Measurements from ENCODE around the gene TSR3. TPM values are rescaled to one million over a fixed set of nuclear protein-coding genes. Genes with fewer than 3 reads are reported as not detected.

TSR3 gene
- total RNA-seq, 1 donor from 2014 or later, result 43.7 TPM

DNA sequence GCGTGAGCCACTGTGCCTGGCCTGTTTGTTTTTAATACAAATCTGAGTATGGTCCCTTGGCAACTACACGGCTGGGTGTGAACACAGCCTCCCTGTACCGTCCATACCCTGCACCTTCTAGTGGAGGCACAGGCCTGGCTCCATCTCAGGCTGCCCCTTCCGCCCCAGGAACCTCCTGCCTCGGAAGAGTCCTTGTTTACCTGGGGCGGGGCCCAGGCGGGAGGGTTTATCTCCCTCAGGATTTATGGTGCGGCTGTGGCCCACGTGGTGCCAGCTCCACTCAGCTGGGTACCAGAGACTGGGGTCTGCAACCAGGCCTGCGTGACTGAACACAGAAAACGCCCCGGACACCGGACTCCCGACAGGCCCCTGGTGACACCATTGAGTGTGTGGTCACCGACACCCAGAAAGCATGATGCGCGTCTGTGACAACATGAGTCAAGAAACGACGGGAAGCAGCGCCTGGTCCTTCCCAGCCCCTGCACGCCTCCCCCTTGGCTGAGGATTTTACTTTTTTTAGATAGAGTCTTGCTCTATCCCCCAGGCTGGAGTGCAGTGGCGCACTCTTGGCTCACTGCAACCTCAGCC is 43.9 kb upstream of the TSR3 start:
- H3K9me3 Mint-ChIP-seq, result no peaks in the 10 kb centered on the region
- no peak overlapping the region for H3K27ac Mint-ChIP-seq
- H3K4me1 Mint-ChIP-seq, result no peaks in the 10 kb centered on the region
- peaks cover 21% of the 10 kb centered on the region for H3K36me3 Mint-ChIP-seq
- H3K27me3 Mint-ChIP-seq (ENCODE audit: low read depth), result no peaks in the 10 kb centered on the region
- TF ChIP-seq, protein P1, sequence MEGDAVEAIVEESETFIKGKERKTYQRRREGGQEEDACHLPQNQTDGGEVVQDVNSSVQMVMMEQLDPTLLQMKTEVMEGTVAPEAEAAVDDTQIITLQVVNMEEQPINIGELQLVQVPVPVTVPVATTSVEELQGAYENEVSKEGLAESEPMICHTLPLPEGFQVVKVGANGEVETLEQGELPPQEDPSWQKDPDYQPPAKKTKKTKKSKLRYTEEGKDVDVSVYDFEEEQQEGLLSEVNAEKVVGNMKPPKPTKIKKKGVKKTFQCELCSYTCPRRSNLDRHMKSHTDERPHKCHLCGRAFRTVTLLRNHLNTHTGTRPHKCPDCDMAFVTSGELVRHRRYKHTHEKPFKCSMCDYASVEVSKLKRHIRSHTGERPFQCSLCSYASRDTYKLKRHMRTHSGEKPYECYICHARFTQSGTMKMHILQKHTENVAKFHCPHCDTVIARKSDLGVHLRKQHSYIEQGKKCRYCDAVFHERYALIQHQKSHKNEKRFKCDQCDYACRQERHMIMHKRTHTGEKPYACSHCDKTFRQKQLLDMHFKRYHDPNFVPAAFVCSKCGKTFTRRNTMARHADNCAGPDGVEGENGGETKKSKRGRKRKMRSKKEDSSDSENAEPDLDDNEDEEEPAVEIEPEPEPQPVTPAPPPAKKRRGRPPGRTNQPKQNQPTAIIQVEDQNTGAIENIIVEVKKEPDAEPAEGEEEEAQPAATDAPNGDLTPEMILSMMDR (IDR thresholded peaks at IDR 0.05; ENCODE audit: unreplicated experiment), result no peak
- H3K4me3 Mint-ChIP-seq, result no peak overlapping the region
- no peak for DNase-seq (ENCODE audit: low spot score in 2 of 2, unreplicated experiment in 2 of 2)

DNA sequence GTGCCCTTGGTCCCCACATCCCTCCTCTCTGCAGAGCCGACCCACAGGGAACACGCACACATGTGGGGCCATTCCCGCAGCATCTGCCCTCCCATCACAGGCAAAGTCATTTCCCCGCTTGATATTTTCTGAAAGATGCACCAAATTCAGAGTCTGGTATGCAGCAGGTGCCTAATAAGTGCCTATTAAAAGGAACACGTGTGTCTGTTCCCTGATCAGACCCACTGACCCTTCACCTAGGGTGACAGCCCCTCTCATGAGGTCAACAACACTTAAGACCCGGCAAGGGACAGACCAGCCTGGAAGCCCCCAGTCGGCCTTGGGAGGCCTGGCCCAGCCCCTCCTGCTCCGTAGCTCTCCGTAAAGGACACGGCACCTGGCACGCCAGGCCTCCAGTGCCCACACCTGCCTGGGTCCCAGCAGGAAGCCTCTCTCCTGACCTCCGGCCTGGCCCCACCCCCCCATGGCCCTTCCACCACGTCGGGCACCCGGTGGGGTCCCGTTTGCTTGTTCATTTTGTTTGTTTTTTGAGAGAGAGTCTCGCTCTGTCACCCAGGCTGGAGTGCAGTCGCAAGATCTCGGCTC is 42.8 kb upstream of the TSR3 start:
- TF ChIP-seq, protein P1 (IDR thresholded peaks at IDR 0.05; ENCODE audit: unreplicated experiment), result no peak
- DNase-seq (ENCODE audit: low spot score in 2 of 2, unreplicated experiment in 2 of 2), result no peak
- Mint-ChIP-seq H3K4me1 (no peaks in the 10 kb centered on the region), H3K36me3 (peaks cover 26% of the 10 kb centered on the region), H3K4me3 (no peak overlapping the region), H3K27me3 (ENCODE audit: low read depth) (no peaks in the 10 kb centered on the region), H3K9me3 (no peaks in the 10 kb centered on the region), H3K27ac (no peak overlapping the region)

DNA sequence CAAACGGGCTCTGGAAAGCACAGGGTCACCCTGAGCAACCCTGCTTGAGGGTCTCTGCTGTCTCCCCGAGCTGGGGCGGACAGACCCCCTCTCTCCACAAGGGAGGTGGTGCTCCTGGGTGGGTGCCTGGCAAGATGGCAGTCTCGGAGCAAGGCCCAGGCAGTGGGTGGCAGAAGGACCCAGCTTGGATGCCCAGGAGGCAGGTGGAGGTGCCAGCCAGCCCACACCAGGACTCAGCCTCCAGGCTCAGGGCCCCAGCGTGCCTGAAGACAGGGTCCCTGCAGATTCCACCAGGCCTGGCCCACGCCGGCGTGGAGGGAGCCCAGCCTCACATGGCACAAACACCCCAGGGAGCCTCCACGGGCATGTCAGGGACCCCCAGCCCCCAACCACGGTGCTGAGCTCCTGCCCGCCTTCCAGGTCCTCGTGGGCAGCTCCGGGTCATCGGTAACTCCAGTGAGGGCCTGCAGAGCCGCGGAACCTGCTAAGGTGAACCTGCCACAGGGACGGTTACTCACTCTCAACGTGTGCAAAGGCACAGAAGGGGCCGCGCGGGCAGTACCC is 42.0 kb upstream of the TSR3 start:
- Mint-ChIP-seq H3K27ac (no peak overlapping the region), H3K4me3 (no peak overlapping the region), H3K36me3 (peaks cover 26% of the 10 kb centered on the region), H3K27me3 (ENCODE audit: low read depth) (no peaks in the 10 kb centered on the region), H3K9me3 (no peaks in the 10 kb centered on the region), H3K4me1 (no peaks in the 10 kb centered on the region)
- no peak for DNase-seq (ENCODE audit: low spot score in 2 of 2, unreplicated experiment in 2 of 2)
- TF ChIP-seq, protein P1 (IDR thresholded peaks at IDR 0.05; ENCODE audit: unreplicated experiment), result no peak

GRCh38 chr16:1392826-1393225 is 41.1 kb upstream of the TSR3 start:
- Mint-ChIP-seq H3K9me3 (no peaks in the 10 kb centered on the region), H3K4me1 (no peaks in the 10 kb centered on the region), H3K4me3 (no peak overlapping the region), H3K27me3 (ENCODE audit: low read depth) (no peaks in the 10 kb centered on the region), H3K27ac (no peak overlapping the region), H3K36me3 (peaks cover 19% of the 10 kb centered on the region)
- DNase-seq (ENCODE audit: low spot score in 2 of 2, unreplicated experiment in 2 of 2), result no peak
- TF ChIP-seq, protein P1 (IDR thresholded peaks at IDR 0.05; ENCODE audit: unreplicated experiment), result no peak

GRCh38 chr16:1390239-1390779 is 38.6 kb upstream of the TSR3 start:
- peaks cover 17% of the 10 kb centered on the region for H3K36me3 Mint-ChIP-seq
- no peak overlapping the region for H3K4me3 Mint-ChIP-seq
- H3K9me3 Mint-ChIP-seq, result no peaks in the 10 kb centered on the region
- H3K27ac Mint-ChIP-seq, result no peak overlapping the region
- no peak for DNase-seq (ENCODE audit: low spot score in 2 of 2, unreplicated experiment in 2 of 2)
- no peaks in the 10 kb centered on the region for H3K27me3 Mint-ChIP-seq (ENCODE audit: low read depth)
- H3K4me1 Mint-ChIP-seq, result no peaks in the 10 kb centered on the region
- TF ChIP-seq, protein P1 (IDR thresholded peaks at IDR 0.05; ENCODE audit: unreplicated experiment), result no peak
